HepG2 (cell line): ENCODE results near the gene PDP2. TPM values are rescaled to one million over a fixed set of nuclear protein-coding genes. Genes with fewer than 3 reads are reported as not detected.

Source experiments
- ATAC-seq: fragments of 200-7000 bp; cut with Tn5 transposase; 3 replicates; pipeline ENCODE4 v1.9.1; 2020; ENCODE audit warnings: mild to moderate bottlenecking, moderate library complexity
- BruUV-seq: library from RNA; stranded (reverse); fragments of 400-500 nt; replicated peaks from 2 replicates; lab custom pipeline; 2021; lab: Mats Ljungman, UMichigan
- CTCF ChIA-PET: fragments of 300-600 bp; formaldehyde crosslinking; extraction: SDS; loops from one replicate; lab custom pipeline; 2021; ENCODE audit warnings: low total read pairs, inconsistent platforms, low intra/inter-chr PET ratio; lab: Yijun Ruan, JAX
- POLR2A ChIA-PET: fragments of 350-600 bp; sonication (Branson Sonifier 250); formaldehyde crosslinking; loops from one replicate; lab custom pipeline; 2020; ENCODE audit warnings: antibody characterized with exemption, inconsistent platforms; lab: Yijun Ruan, JAX
- DNase-seq: peaks from one replicate; pipeline ENCODE4 v3.0.0-alpha.2; 2015; ENCODE audit warnings: low spot score
- FAIRE-seq: peaks from 3 replicates; lab custom pipeline; 2011; peaks lifted over from hg19 to GRCh38; lab: Jason Lieb, UNC
- H2AFZ ChIP-seq: one replicate; pipeline ENCODE4 v1.6.1; 2011; ENCODE audit warnings: low read length, inconsistent platforms
- H3K27ac ChIP-seq: fragments of 300-600 bp; 3 replicates; pipeline ENCODE4 v1.8.0; 2011; ENCODE audit warnings: mixed run types, mild to moderate bottlenecking, mixed read lengths, low read length, inconsistent platforms; ENCODE audit not compliant: insufficient read depth; ENCODE audit errors: extremely low read length
- H3K27me3 ChIP-seq, 2 experiments: fragments of 200-600 bp in 1 of 2; 2 replicates in 1 of 2; 3 replicates in 1 of 2; pipeline versions ENCODE4 v1.6.0 to v1.8.0; 2011; ENCODE audit warnings: low read length in 2 of 2, mild to moderate bottlenecking in 2 of 2, moderate library complexity in 2 of 2, inconsistent platforms in 1 of 2; ENCODE audit not compliant: insufficient read depth in 2 of 2, control insufficient read depth in 1 of 2
- H3K36me3 ChIP-seq, 2 experiments: fragments of 200-600 bp in 1 of 2; replicated peaks in 1 of 2; 2 replicates in 1 of 2; 3 replicates in 1 of 2; pipeline versions ENCODE4 v1.5.1 to v1.8.0; 2011; ENCODE audit warnings: low read length in 2 of 2, inconsistent platforms in 1 of 2; ENCODE audit not compliant: insufficient read depth in 2 of 2, control insufficient read depth in 1 of 2
- H3K4me1 ChIP-seq: 2 replicates; pipeline ENCODE4 v1.5.1; 2012; ENCODE audit warnings: low read length, inconsistent platforms; ENCODE audit not compliant: insufficient read depth
- H3K4me2 ChIP-seq: 2 replicates; pipeline ENCODE4 v1.6.0; 2011; ENCODE audit warnings: low read depth, low read length, inconsistent platforms
- H3K4me3 ChIP-seq, 3 experiments: fragments of 200-600 bp in 1 of 3; sonication (generic), shearing (Covaris generic) in 1 of 3; replicated peaks in 1 of 3; 2 replicates each; pipeline ENCODE4 v1.5.1; 2011 to 2016; ENCODE audit warnings: low read length in 3 of 3, inconsistent platforms in 2 of 3, low read depth in 2 of 3, mild to moderate bottlenecking in 2 of 3, control low read depth in 1 of 3, mixed read lengths in 1 of 3; ENCODE audit not compliant: insufficient read depth in 1 of 3
- H3K79me2 ChIP-seq: one replicate; pipeline ENCODE4 v1.6.1; 2011; ENCODE audit warnings: low read length, inconsistent platforms; ENCODE audit not compliant: insufficient read depth
- H3K9ac ChIP-seq: 2 replicates; pipeline ENCODE4 v1.6.0; 2011; ENCODE audit warnings: mild to moderate bottlenecking, low read depth, low read length, inconsistent platforms; ENCODE audit not compliant: insufficient read depth
- H3K9me3 ChIP-seq: 2 replicates; pipeline ENCODE4 v1.5.1; 2012; ENCODE audit warnings: mild to moderate bottlenecking, low read length
- H4K20me1 ChIP-seq: 2 replicates; pipeline ENCODE4 v1.6.0; 2011; ENCODE audit warnings: inconsistent platforms, mild to moderate bottlenecking, low read length, moderate library complexity; ENCODE audit not compliant: insufficient read depth
- CEBPG ChIP-seq: IDR thresholded peaks from 2 replicates; pipeline ENCODE4 v1.6.1; 2016
- CREB1 ChIP-seq, 2 experiments: fragments of 450-650 bp in 1 of 2; IDR thresholded peaks; 2 replicates each; pipeline ENCODE4 v1.6.1; 2016 to 2017; ENCODE audit warnings: control low read depth in 1 of 2, mild to moderate bottlenecking in 1 of 2, missing compliant biosample characterization in 1 of 2, missing genetic modification characterization in 1 of 2
- CREM ChIP-seq, 2 experiments: sonication (generic) in 1 of 2; formaldehyde crosslinking in 1 of 2; IDR thresholded peaks; 2 replicates each; pipeline versions ENCODE4 v1.4.0 to v1.6.1; 2016 to 2020; ENCODE audit warnings: antibody characterized with exemption in 1 of 2, mild to moderate bottlenecking in 1 of 2, missing genetic modification reagents in 1 of 2
- DNMT3B ChIP-seq: conservative IDR thresholded peaks from 2 replicates; pipeline ENCODE4 v1.6.1; 2016; ENCODE audit warnings: missing biosample characterization, control low read depth
- E2F1 ChIP-seq: sonication (generic); formaldehyde crosslinking; IDR thresholded peaks from 2 replicates; pipeline ENCODE4 v1.5.0; 2020; ENCODE audit warnings: missing genetic modification reagents
- FOSL2 ChIP-seq: sonication (generic); formaldehyde crosslinking; IDR thresholded peaks from 2 replicates; pipeline ENCODE4 v1.4.0; 2020; ENCODE audit warnings: missing genetic modification reagents
- GMEB2 ChIP-seq: IDR thresholded peaks from 2 replicates; pipeline ENCODE4 v1.6.1; 2016; ENCODE audit warnings: missing biosample characterization, missing genetic modification reagents, low read depth
- HOXA7 ChIP-seq: sonication (generic); formaldehyde crosslinking; IDR thresholded peaks from 2 replicates; pipeline ENCODE4 v1.8.1; 2022; ENCODE audit warnings: mild to moderate bottlenecking, missing genetic modification reagents, moderate library complexity
- KDM2A ChIP-seq: sonication (generic); formaldehyde crosslinking; IDR thresholded peaks from 2 replicates; pipeline ENCODE4 v1.4.0; 2020; ENCODE audit warnings: low read depth, missing genetic modification reagents, borderline replicate concordance
- KLF15 ChIP-seq: sonication (generic); formaldehyde crosslinking; IDR thresholded peaks from 2 replicates; pipeline ENCODE4 v1.8.1; 2023; ENCODE audit warnings: borderline replicate concordance, mild to moderate bottlenecking, inconsistent platforms, missing genetic modification reagents, mixed read lengths
- MBNL3 ChIP-seq: fragments of 250-450 bp; sonication (Bioruptor Pico); conservative IDR thresholded peaks from 2 replicates; pipeline ENCODE4 v1.8.0; 2022; ENCODE audit warnings: mild to moderate bottlenecking, inconsistent platforms
- MLX ChIP-seq: IDR thresholded peaks from 2 replicates; pipeline ENCODE4 v1.6.1; 2016
- NR2F1 ChIP-seq, 2 experiments: fragments of 450-650 bp in 1 of 2; formaldehyde crosslinking in 1 of 2; IDR thresholded peaks; 2 replicates each; pipeline versions ENCODE4 v1.5.0 to v1.6.1; 2016 to 2020; ENCODE audit warnings: mild to moderate bottlenecking in 1 of 2, missing compliant biosample characterization in 1 of 2, missing genetic modification reagents in 1 of 2, moderate library complexity in 1 of 2
- PATZ1 ChIP-seq: sonication (generic); formaldehyde crosslinking; IDR thresholded peaks from 2 replicates; pipeline ENCODE4 v1.4.0; 2020; ENCODE audit warnings: missing genetic modification reagents
- SAP130 ChIP-seq: IDR thresholded peaks from 2 replicates; pipeline ENCODE4 v1.6.1; 2016; ENCODE audit warnings: low read depth
- XRCC5 ChIP-seq: fragments of 200-400 bp; formaldehyde crosslinking; optimal IDR thresholded peaks from 2 replicates; pipeline ENCODE3; 2017; ENCODE audit warnings: mild to moderate bottlenecking, low read length
- ZBTB21 ChIP-seq: sonication (generic); formaldehyde crosslinking; IDR thresholded peaks from 2 replicates; pipeline ENCODE4 v1.4.0; 2020; ENCODE audit warnings: missing genetic modification reagents
- ZNF383 ChIP-seq: sonication (generic); formaldehyde crosslinking; IDR thresholded peaks from 2 replicates; pipeline ENCODE4 v1.4.0; 2020; ENCODE audit warnings: missing genetic modification reagents, mild to moderate bottlenecking, borderline replicate concordance
- ZNF501 ChIP-seq: sonication (generic); formaldehyde crosslinking; IDR thresholded peaks from 2 replicates; pipeline ENCODE4 v1.5.1; 2020; ENCODE audit warnings: mild to moderate bottlenecking, moderate library complexity, missing genetic modification reagents
- WGBS: methylation state at CpG from one replicate; pipeline ENCODE4 v1.1.6; 2017; ENCODE audit warnings: low lambda C conversion rate; 5-methylcytosine and 5-hydroxymethylcytosine counted together
- in situ Hi-C: cut with HindIII; loops from 2 replicates; pipeline ENCODE4 v1.10.0; 2017; ENCODE audit warnings: low pct_unique_long_range_greater_than_20kb; ENCODE audit not compliant: extremely low pct_ligation_motif_present
- intact Hi-C: fragments of 100-400 bp; cut with micrococcal nuclease; formaldehyde crosslinking; loops from one replicate; pipeline ENCODE4 v1.10.0; 2022; ENCODE audit not compliant: unreplicated experiment
- polyA plus RNA-seq, 8 experiments: library from polyadenylated mRNA; depleted of rRNA in 3 of 8; stranded (reverse) in 7 of 8; unstranded in 1 of 8; fragments of >200 nt; fragmentation: Illumina TruSeq in 4 of 8; extraction: Trizol in 4 of 8; gene quantifications; 2 replicates each; pipeline versions ENCODE4 v1.2.1 to v1.2.3, GENCODE V29; 2011 to 2016; ENCODE audit warnings: low read depth in 4 of 8, missing spikeins in 1 of 8, mixed read lengths in 1 of 8; ENCODE audit not compliant: insufficient read depth in 1 of 8
- total RNA-seq, 5 experiments: library from RNA; depleted of rRNA; stranded (reverse); fragments of >200 nt; fragmentation: Illumina TruSeq; extraction: Trizol; gene quantifications; 2 replicates each; pipeline ENCODE4 v1.2.3, GENCODE V29; 2016; ENCODE audit warnings: low read depth in 1 of 5

Gene PDP2
- total and polyA plus RNA-seq, 2 of the 13 experiments (the other 11 are each of a cell fraction or from before 2014, with no cell fraction given): 12.8 to 15.8 TPM

- Histone ChIP-seq H3K9me3 (no peaks in the 10 kb centered on the region), H3K4me2 (no peak overlapping the region), H3K36me3 (peaks cover 0 to 5% of the 10 kb centered on the region in 2 experiments; a peak in 2 of 5 replicates), H3K9ac (no peak overlapping the region), H2AFZ (no peak overlapping the region), H3K27me3 (peaks cover 5 to 16% of the 10 kb centered on the region in 2 experiments; a peak in 3 of 5 replicates), H3K4me3 (no peak overlapping the region), H3K27ac (no peak overlapping the region), H4K20me1 (no peaks in the 10 kb centered on the region), H3K4me1 (peaks cover 69% of the 10 kb centered on the region), H3K79me2 (peaks cover 17% of the 10 kb centered on the region)
- peak; percentile 76 for DNase-seq
- CTCF ChIA-PET: interaction anchor here (1.9 kb wide), 1 partner anchor 35 kb away, joined by 5 read pairs; no protein-coding TSS in a partner anchor
- WGBS: 53% methylated on average over 4 of the region's 4 CpGs
- peak; percentile 54 for FAIRE-seq
- no TSS peak for BruUV-seq
- POLR2A ChIA-PET: interaction anchor here (0.7 to 2.6 kb wide), 7 partner anchors 9 to 231 kb away, joined by 3 to 10 read pairs (median 3); partner anchors contain the start of genes CDH16 and PDP2
- intact Hi-C loops (no loop called here), in situ Hi-C loops (no loop called here)
- no peak for ATAC-seq
- TF ChIP-seq PATZ1 (CRISPR knock-in tag) (peak; percentile 22; the same call in 1 of the 2 replicates), ZBTB21 (CRISPR knock-in tag) (peak; percentile 66; the same call in 1 of the 2 replicates), MBNL3 (CRISPR knock-in tag) (no peak), HOXA7 (CRISPR knock-in tag) (no peak), MLX (CRISPR knock-in tag) (no peak), CREB1 (IDR thresholded peaks at IDR 0.05) (peak; percentile 73), CREB1 (CRISPR knock-in tag; IDR thresholded peaks at IDR 0.05) (no peak), CEBPG (CRISPR knock-in tag) (peak; percentile 64), FOSL2 (peak; percentile 65), ZNF501 (0 out of 2 replicates have a peak, but pooled peaks have one; percentile 46), NR2F1 (CRISPR knock-in tag; IDR thresholded peaks at IDR 0.05) (no peak), DNMT3B (0 out of 2 replicates have a peak, but pooled peaks have one; percentile 53), KDM2A (CRISPR knock-in tag) (peak; percentile 62; the same call in 1 of the 2 replicates), XRCC5 (peak; percentile 25), SAP130 (CRISPR knock-in tag) (peak; percentile 47; the same call in 1 of the 2 replicates), KLF15 (CRISPR knock-in tag) (no peak), GMEB2 (CRISPR knock-in tag) (no peak), E2F1 (CRISPR knock-in tag) (no peak), CREM (IDR thresholded peaks at IDR 0.05) (0 out of 2 replicates have a peak, but pooled peaks have one; percentile 15), CREM (CRISPR knock-in tag; IDR thresholded peaks at IDR 0.05) (no peak), ZNF383 (CRISPR knock-in tag) (no peak)
Observed at GRCh38 chr16:66930189-66930588, 49.9 kb downstream of the PDP2 start.
